Measurements from ENCODE around the gene SLC39A7.

The SLC39A7 gene

GRCh38 chr6:33236852-33237251 is 36.2 kb downstream of the SLC39A7 start:
- no peak for DNase-seq (ENCODE audit: low read depth)

DNA sequence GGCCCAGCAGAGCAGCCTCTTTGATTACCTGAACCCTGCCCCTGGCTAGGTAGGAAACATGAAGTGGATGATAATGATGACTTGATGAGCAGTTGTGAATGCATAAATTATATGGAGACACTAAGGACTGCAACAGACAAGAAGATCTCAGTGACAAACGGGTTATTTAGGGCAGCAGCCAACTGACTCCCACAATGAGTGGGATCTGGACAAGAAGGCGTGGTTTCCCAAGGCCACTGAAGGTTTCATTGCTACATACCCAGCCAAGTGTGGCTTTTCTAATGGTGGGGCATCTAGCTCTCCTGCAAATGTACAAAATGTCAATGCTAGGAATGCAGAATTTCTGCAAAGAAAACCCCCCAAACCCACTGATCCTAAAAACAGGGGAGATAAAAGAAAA is 37.1 kb downstream of the SLC39A7 start:
- DNase-seq (ENCODE audit: low read depth) = no peak

DNA sequence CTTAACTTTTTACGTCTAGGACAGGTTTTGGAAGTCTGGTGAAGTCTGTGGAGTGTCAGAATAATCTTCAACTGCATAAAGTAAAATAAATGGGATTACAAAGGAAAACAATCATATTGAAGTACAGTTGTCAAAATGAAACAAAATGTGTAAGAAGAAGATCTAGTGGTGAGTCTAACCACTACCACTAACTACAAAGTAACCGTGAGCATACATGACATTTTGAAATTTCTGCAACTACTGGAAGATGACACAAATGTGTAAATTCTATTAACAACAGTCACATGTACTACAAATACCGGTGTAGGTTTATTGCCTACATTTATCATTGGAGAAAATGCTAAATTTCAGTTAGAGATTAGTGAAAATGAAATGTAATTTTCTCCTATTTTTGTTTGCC is 41.3 kb downstream of the SLC39A7 start:
- no peak for DNase-seq (ENCODE audit: low read depth)

- no peak for DNase-seq (ENCODE audit: low read depth)
These were observed 42.8 kb downstream of the SLC39A7 start for GRCh38 chr6:33243476-33243875.

DNA sequence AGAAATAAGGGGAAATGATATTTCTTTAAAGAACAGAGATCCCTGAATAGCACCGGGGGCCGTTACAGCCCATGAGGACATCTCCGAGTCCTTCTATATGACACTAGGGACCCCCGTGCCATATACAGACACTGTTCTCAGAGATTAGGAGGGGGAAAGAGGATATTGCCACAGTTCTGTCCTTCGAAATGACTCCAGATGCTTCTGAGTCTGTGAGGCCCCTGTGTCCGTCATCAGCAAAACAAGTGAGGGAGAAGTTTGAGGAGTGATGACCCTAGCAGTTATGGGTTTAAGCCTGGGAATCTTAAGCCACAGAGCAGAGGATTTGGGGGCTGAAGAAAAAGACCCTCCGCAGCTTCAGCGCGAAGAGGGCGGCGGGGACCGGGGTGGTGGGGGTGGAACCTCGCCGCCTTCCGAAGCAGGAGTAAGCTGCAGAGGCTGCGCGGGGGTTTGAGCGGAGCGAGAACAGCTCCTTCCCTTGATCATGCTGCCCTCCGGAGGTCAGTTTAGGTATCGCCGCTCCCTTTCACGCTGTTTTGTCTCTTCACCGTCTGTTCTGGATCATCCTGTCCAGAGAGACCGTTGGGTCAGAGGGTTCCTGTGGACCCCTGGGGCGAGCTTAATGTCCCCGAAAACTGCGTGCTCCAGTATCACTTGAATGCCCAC is 47.4 kb downstream of the SLC39A7 start:
- peak; percentile 87 for DNase-seq (ENCODE audit: low read depth)

DNA sequence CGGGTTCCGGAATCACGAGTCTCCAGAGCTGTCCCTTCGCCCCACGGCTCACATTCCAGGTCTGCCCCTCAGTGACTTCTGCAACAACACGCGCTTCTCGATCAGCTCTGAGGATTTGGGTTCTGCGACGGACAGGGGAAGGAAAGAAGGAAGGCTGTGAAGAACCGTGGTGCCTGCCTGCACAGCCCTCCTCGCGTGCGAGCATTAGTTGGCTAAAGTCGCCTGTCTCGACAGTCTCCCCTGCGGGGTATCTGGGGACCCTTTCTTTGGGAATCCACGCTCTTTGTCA is 47.9 kb downstream of the SLC39A7 start:
- peak; percentile 18 for DNase-seq (ENCODE audit: low read depth)

GRCh38 chr6:33248932-33249731 is 48.5 kb downstream of the SLC39A7 start:
- DNase-seq (ENCODE audit: low read depth) = peak; percentile 94

DNA sequence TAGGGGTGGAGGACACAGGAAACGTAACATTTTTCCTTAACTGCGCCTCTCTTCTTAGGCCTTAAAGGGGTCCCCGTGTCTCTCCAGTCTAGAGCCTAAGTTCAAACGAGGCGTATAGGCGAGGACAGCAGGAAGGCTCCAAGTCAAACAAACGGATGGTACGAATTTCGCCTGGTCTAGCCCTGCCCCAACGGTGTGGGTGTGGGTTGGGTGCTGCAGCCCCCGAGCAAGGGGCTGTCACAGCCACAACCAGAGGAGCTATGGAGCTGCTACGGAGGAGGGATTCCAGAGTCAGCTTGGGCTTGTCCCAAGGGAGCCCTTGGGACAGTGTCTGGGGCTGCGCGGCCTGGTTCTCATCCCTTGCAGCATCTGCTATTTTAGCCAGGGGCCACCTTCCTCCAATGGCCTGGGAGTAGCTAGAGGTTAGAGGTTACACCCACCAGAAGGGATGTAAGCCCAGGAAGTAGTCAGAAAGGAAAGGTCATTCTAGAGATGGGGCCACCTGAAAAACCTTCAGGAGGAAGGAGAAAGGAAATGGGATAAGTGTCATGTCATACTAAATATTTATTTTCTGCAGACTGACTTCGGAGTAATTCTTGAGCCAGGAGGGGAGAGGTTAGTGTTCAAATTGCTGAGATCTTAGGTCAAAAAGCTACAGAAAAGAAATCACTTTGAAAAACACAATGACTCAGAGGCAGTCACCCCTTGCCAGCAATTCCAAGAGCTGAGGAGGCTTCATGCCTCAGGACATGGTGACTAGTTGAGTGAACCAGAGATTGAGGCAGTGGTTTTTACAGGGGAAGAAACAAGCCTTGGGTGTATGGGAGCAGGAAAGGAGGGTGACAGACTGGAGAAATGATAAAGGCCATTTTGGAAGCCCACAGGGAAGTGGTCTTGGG is 49.3 kb downstream of the SLC39A7 start:
- DNase-seq (ENCODE audit: low read depth) = no peak

GRCh38 chr6:33250731-33251130 is 50.1 kb downstream of the SLC39A7 start:
- no peak for DNase-seq (ENCODE audit: low read depth)

DNA sequence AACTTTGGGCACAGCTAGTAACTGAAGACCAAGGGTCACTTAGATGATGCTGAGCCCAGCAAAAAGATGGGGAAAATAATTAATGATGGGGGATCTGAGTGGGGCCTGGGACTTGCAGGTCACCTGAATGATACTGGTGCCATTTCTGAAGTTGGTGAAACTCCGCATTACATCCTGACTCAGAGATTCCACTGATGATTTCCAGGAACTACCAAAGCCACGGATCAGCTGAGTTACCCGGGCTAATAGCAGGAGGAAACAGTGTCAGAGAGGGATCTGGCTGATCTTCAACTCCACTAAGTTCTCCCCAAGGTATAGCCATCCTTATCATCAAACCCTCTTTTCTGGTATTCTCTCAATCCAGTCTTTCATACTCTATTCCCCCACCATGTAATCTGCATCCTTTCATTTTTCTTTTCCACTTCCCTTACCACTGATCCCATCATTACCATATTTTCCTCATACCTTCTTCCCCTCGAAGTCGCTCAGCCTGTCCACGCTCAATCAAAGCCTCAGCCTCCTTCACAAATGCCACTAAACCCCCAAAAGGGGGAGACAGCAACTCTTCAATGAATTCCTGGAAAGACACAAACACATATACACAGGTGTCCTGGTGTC is 50.8 kb downstream of the SLC39A7 start:
- no peak for DNase-seq (ENCODE audit: low read depth)

GRCh38 chr6:33252759-33253158 is 52.1 kb downstream of the SLC39A7 start:
- no peak for DNase-seq (ENCODE audit: low read depth)
